Colonic mucosa (tissue), 4 donors: Measurements from ENCODE around the gene SCN8A. TPM values are rescaled to one million over a fixed set of nuclear protein-coding genes. Genes with fewer than 3 reads are reported as not detected.
A peak's percentile ranks its signal among the peaks of the same experiment; 100 is the strongest.

Source experiments
- DNase-seq: peaks from one replicate; pipeline ENCODE4 v3.0.0-alpha.2; 2020
- H3K27ac ChIP-seq: fragments of 200-600 bp; one replicate; pipeline ENCODE4 v1.8.0; 2021
- H3K27me3 ChIP-seq: fragments of 200-600 bp; one replicate; pipeline ENCODE4 v1.8.0; 2021
- H3K36me3 ChIP-seq: fragments of 200-600 bp; one replicate; pipeline ENCODE4 v1.8.0; 2021
- H3K4me1 ChIP-seq: fragments of 200-600 bp; one replicate; pipeline ENCODE4 v1.8.0; 2021; ENCODE audit warnings: mild to moderate bottlenecking
- H3K4me3 ChIP-seq: fragments of 200-600 bp; one replicate; pipeline ENCODE4 v1.8.0; 2021
- H3K9ac ChIP-seq, 2 donors: one replicate each; pipeline ENCODE4 v1.7.0; 2013; ENCODE audit warnings: control low read depth in 2 of 2, low read depth in 2 of 2, low read length in 2 of 2
- H3K9me3 ChIP-seq: fragments of 200-600 bp; one replicate; pipeline ENCODE4 v1.8.0; 2021
- CTCF ChIP-seq: fragments of 200-600 bp; IDR thresholded peaks from one replicate; pipeline ENCODE4 v1.8.0; 2022; ENCODE audit warnings: antibody characterized with exemption, mild to moderate bottlenecking
- intact Hi-C: fragments of 100-400 bp; cut with DNase I; formaldehyde crosslinking; loops from one replicate; pipeline ENCODE4 v1.14.1; 2022
- total RNA-seq, 2 donors: library from RNA; stranded (reverse); fragmentation: NEBNext Ultra II Directional in 1 of 2; extraction: Animal tissue kit (Norgen Biotek cat#: 25700) in 1 of 2; gene quantifications; one replicate each; pipeline ENCODE4 v1.2.1, GENCODE V29; 2021
- donor health status: healthy.
- donor health status: DM: no; HTN: no; CAD: no.
- donor health status: DM: no; HTN: no; CAD: no.

Gene SCN8A
- total RNA-seq, 2 donors from 2014 or later: 4.2 to 10.0 TPM

GRCh38 chr12:51748235-51748634 is 157.2 kb downstream of the SCN8A start:
- H3K9me3 ChIP-seq: no peaks in the 10 kb centered on the region
- no peaks in the 10 kb centered on the region for H3K36me3 ChIP-seq
- peak; percentile 33 for DNase-seq
- H3K27me3 ChIP-seq: no peaks in the 10 kb centered on the region
- H3K4me3 ChIP-seq: no peak overlapping the region
- no peak overlapping the region for H3K27ac ChIP-seq
- TF ChIP-seq CTCF: no peak
- H3K4me1 ChIP-seq: peaks cover 9% of the 10 kb centered on the region
- no peak overlapping the region for H3K9ac ChIP-seq
- intact Hi-C loops: no loop called here

DNA sequence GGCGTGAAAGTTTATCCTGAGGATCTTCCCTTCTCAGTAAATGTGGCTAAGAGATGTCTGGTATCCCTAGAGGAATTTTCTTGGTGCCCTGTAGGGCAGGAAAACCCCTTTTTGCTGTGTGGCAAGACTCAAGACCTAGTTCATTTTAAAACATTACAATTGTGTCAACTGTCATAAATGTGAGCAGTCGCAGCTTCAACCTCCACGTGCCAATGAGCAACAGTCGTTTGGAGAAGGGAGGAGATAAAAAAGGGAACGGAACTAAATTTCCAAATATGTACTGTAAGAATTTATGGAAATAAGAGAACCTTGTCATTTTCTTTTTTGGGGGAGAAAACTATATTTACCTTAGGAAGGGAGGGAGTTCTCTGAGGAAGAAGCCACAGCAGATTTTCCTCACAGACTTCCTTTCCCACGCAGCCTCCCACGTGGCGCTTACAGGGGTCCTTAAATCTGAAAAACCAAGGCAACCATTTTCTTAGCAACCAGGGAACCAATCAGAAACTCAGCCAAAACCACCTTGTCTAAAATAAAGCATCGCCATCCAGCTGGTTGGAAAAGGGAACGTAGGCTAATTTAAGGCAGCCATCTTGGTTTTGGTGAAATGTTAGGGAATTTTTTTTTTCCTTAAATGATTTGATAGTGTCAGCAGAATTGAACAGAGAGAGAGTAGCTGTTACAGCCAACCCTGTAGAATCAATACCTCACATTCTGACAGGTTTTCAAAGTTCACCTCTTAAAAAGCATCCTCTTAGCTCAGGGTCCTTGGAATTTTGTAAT is 158.4 kb downstream of the SCN8A start:
- Histone ChIP-seq H3K9ac (no peak overlapping the region), H3K4me3 (no peak overlapping the region), H3K36me3 (no peaks in the 10 kb centered on the region), H3K27me3 (no peaks in the 10 kb centered on the region), H3K27ac (no peak overlapping the region), H3K9me3 (no peaks in the 10 kb centered on the region), H3K4me1 (peaks cover 9% of the 10 kb centered on the region)
- intact Hi-C loops: no loop called here
- no peak for DNase-seq
- no peak for TF ChIP-seq CTCF

DNA sequence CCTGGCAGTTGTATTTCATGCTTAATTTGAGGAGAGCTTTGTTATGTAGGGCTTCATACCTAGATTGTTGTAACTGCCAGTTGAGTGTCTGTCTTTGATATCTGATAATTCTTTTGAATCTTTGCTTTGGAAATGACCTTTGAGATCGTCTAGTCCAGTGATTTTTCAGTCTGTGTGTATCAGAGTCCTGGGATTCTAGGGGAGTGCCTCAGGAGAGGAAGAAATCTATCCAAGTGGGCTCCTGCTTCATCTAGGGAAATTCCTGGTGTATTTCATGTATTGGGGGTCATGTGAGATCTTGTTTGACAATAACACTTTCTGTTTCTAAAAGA is 158.9 kb downstream of the SCN8A start:
- Histone ChIP-seq H3K27ac (no peak overlapping the region), H3K9me3 (no peaks in the 10 kb centered on the region), H3K4me3 (no peak overlapping the region), H3K9ac (no peak overlapping the region), H3K27me3 (no peaks in the 10 kb centered on the region), H3K4me1 (peaks cover 5% of the 10 kb centered on the region), H3K36me3 (no peaks in the 10 kb centered on the region)
- intact Hi-C loops: no loop called here
- TF ChIP-seq CTCF: no peak
- no peak for DNase-seq

DNA sequence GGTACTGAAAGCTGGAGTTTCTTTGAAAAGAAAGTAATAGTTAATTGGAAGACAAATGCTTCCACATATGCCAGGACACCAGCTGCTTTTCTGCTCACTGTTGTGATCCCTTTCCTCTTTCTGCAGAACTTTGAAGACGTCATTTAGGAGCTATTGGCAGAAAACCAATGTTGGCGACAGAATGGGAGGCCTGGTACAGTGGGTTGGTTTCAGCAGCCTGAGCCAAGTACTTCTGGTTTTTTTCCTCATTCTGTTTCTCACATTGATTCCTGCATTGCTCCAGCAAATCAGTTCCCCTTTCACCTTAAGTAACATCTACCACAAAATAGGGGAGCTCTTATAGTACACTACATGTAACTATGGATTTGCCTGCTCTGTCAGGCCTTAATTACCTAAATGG is 160.6 kb downstream of the SCN8A start:
- no peak for DNase-seq
- Histone ChIP-seq H3K9ac (no peak overlapping the region), H3K36me3 (no peaks in the 10 kb centered on the region), H3K27ac (no peak overlapping the region), H3K4me1 (peaks cover 3% of the 10 kb centered on the region), H3K4me3 (no peak overlapping the region), H3K27me3 (no peaks in the 10 kb centered on the region), H3K9me3 (no peaks in the 10 kb centered on the region)
- TF ChIP-seq CTCF: no peak
- intact Hi-C loops: no loop called here

DNA sequence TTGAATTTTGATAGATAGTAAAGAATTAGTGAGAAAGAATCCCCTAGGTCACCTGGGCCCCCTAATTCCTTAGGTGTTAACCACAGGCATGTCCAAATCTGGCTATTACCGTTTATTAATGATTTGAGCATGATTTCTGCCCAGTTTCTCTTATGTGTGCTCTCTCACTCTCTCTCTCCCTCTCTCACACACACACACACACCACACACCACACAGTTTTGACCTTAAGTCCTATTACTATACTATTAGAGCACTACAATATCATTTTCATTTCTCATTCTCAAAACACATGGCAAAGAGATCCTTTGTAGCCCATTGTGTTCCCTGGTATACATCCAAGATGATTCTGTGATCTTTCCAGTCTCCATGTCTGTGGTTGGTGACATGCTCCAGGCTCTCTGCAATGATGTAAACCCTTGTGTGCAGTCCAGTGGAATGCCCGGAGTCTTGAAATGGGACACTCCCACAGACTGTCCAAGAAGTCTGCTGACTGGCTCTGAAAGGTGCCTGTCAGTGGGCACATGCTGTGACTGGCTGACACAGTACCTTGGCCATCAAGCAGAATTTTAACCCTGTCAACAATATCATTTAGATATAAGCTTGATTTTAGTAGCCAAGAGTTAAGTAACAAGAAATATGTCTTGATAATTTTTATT is 161.3 kb downstream of the SCN8A start:
- peak; percentile 44 for DNase-seq
- Histone ChIP-seq H3K36me3 (no peaks in the 10 kb centered on the region), H3K27me3 (no peaks in the 10 kb centered on the region), H3K4me1 (peaks cover 3% of the 10 kb centered on the region), H3K9me3 (no peaks in the 10 kb centered on the region), H3K4me3 (no peak overlapping the region), H3K9ac (no peak overlapping the region), H3K27ac (no peak overlapping the region)
- intact Hi-C loops: no loop called here
- no peak for TF ChIP-seq CTCF
